Fibroblast of the aortic adventitia (primary cell): ENCODE measurements around the gene CTDSP2. TPM values are rescaled to one million over a fixed set of nuclear protein-coding genes. Genes with fewer than 3 reads are reported as not detected.

Source experiments
- DNase-seq: peaks from one replicate; pipeline ENCODE4 v3.0.0-alpha.2; 2010; ENCODE audit warnings: low read depth
- H3K4me3 ChIP-seq: 2 replicates; pipeline ENCODE4 v1.5.1; 2011; ENCODE audit warnings: low read depth, mild to moderate bottlenecking, control low read depth, low read length, moderate library complexity
- total RNA-seq: library from RNA; depleted of rRNA; stranded (reverse); fragments of >200 nt; gene quantifications from 2 replicates; pipeline ENCODE4 v1.2.3, GENCODE V29; 2012; ENCODE audit warnings: low replicate concordance
- TF ChIP-seq, protein P1 (sequence below): IDR thresholded peaks from 2 replicates; pipeline ENCODE4 v1.5.1; 2011; ENCODE audit warnings: mild to moderate bottlenecking, low read length, control low read depth, inconsistent platforms; ENCODE audit not compliant: insufficient read depth

The CTDSP2 gene
- total RNA-seq, 1 donor: 90.7 TPM

DNA sequence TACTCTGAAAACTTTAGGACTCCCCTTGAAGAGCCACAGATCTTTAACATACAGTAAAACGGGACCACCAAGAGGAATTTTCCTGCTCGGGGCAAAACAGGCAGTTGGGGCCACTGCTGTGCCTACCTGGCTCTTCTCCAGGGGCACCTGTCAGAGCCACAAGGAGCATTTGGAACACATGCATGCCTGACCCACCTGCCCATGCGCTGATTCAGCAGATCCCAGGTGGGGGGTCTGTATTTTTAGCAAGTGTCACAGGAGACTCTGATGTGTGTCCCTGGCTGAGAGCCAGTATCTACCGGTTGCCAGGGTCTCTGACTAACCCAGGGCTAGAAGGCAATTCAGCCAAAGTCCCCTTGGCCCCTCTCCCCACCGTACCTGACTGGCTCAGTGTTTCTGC, 6.5 kb downstream of the CTDSP2 start:
- no peak for DNase-seq
- TF ChIP-seq, protein P1, sequence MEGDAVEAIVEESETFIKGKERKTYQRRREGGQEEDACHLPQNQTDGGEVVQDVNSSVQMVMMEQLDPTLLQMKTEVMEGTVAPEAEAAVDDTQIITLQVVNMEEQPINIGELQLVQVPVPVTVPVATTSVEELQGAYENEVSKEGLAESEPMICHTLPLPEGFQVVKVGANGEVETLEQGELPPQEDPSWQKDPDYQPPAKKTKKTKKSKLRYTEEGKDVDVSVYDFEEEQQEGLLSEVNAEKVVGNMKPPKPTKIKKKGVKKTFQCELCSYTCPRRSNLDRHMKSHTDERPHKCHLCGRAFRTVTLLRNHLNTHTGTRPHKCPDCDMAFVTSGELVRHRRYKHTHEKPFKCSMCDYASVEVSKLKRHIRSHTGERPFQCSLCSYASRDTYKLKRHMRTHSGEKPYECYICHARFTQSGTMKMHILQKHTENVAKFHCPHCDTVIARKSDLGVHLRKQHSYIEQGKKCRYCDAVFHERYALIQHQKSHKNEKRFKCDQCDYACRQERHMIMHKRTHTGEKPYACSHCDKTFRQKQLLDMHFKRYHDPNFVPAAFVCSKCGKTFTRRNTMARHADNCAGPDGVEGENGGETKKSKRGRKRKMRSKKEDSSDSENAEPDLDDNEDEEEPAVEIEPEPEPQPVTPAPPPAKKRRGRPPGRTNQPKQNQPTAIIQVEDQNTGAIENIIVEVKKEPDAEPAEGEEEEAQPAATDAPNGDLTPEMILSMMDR: no peak
- H3K4me3 ChIP-seq: peak overlapping the region; percentile 35

DNA sequence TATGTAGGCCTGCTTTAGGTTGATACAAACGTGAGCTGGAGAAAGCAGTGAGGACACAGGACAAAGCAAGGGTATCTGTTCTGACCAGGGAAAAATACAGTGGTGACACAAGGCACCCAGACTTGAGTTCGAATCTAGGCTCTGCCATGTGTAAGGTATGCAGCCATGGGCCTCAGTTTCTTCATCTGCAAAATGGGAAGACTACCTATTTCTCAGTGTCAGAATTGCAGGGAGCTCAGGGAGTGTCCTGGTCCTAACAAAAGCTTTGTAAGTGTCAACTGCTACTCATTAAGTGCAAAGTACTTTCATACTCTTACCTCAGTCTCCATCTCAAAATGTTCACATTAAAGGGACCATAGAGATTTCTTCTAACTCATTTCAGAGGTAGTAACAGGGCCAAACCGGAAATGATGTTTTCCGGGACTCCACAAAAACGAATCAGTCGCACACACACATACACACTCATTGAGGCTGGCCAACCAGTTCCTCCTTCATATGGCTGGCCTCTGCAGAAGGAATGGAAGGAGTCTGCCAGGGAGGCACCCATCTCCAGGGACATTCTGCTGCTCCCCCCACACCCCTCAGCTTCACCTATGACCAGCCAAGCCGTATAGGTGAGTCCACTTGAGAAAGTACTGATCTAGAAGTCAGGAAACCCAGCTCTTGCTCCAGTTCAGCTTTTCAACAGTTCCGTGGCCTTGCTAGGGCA, 7.8 kb downstream of the CTDSP2 start:
- DNase-seq: peak; percentile 53
- TF ChIP-seq, protein P1: no peak
- H3K4me3 ChIP-seq: peak overlapping the region; percentile 22

DNA sequence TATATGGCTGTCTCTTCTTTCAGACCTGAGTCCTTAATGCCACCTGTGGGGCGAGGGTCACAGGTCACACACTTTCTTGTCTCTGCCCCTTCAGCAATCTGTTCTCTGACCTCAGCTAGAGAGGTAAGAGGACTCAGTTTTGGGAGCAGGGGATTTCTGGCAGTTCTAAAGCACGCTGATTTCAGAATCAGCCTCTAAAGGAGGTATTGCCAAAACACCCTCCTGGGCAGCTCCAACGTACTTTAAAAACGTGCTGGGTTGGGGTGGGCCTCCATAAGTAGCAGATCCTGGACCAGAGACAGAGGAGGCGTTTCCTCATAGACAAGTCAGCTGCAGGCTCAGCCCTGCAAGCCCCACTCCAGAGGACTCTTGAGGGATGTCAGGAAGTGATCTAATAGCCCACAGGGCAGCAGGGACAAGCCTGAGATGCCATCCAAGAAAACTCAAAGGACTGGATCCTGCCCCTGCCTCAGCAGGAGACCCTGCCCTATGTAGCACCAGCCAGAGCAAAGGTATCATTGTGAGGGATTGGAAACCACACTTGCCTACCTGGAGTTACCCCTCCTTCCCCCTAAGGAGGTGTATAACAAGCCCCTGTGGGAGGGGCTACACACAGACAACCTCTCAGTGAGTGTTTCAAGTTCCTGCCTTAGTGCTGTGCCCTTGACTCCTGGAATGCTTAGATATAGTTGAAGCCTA, 8.5 kb downstream of the CTDSP2 start:
- H3K4me3 ChIP-seq: peak overlapping the region; percentile 20
- peak; percentile 84 for DNase-seq
- TF ChIP-seq, protein P1: no peak

DNA sequence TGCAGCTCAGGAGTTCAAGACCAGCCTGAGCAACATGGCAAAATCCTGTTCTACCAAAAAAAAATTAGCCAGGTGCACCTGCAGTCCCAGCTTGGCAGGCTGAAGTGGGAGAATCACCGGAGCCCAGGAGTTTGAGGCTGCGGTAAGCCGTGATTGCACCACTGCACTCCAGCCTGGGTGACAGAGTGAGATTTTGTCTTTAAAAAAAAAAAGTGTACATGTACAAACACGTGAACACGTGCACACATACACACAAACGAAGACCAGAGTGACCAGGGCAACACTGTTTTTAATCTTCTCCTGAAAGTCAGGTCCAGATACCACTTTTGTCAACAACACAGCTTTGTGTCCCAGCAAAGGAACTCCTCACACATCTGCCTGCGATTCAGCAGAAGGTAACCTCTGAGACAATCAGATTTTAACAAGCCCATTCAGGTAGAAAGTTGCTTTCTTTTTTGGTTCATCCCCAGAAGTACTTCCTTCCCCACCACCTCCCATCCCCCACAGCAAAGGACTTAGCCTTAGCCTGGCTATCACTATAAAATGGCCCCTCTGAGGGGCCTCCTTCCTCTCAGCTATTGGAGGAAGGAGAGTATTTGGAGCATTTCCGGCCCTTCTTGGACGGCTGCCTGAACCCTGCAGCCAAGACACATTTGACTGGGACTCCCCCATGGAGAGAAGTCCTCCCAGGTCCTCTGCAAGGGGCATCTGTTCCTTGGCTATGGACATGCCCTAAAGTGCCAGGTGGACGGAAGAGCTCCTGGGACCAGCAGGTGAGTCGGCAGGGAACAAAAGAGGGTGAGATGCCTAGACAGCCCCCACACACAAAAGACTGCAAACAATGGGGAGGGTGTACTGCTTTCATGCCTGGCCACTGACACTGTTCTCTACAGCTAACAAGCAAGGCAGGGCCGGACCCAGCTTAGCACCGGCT, 9.8 kb downstream of the CTDSP2 start:
- peak overlapping the region; percentile 49 for H3K4me3 ChIP-seq
- TF ChIP-seq, protein P1: no peak
- DNase-seq: peak; percentile 88

DNA sequence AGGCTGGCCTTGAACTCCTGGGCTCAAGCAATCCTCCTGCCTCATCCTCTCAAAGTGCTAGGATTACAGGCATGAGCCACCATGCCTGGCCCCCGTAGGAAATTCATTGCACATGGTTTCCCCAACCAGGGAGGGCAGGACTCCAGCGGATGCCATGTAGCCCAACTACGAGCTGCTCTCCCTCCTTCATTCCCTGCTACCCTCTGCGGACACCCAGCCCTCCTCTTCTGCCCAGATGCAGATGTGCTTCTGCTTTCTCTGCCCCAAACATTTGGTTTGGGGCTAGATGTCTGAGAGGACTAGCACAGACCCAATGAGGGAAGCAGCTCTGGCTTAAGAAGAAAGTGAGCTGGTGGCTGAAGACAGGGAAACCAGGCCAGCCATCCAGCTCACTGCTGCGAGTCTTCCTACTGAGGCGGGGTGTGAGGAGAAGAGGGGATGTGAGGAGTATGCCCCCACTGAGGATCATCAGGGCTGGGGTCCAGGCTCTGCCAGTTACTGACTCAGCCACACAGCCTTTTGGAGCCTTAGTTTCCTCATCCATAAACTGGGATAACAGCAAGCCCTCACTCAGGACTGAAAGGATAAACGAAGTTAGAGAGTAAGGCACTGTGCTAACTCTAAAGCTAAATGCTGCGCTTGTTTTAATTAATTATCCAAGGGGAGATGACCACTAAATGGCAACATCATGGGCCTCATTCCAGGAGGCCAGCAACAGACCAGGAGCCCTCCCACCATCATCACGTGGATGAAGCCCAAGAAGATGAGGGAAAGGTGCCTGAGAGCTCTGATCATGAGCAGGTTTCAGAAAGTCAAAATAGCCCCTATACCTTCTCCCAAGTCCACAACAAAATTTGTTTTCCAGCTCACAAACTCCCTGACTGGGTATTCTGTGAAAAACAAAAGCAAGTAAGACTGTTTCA, 10.9 kb downstream of the CTDSP2 start:
- no peak for DNase-seq
- H3K4me3 ChIP-seq: peak overlapping the region; percentile 49

More for the DNA sequence above, 10.9 kb downstream of the CTDSP2 start:
- TF ChIP-seq, protein P1: no peak
